ENCODE results near the gene CETN3.

CETN3 gene

GRCh38 chr5:90342576-90342975, 67.0 kb downstream of the CETN3 start:
- Histone ChIP-seq H3K4me1 (ENCODE audit: control insufficient read depth in 1 of 2, insufficient read depth in 2 of 2, low read length in 2 of 2) (no peaks in the 10 kb centered on the region), H3K4me3 (ENCODE audit: low read depth in 1 of 2, low read length in 2 of 2) (no peak overlapping the region), H3K36me3 (ENCODE audit: control insufficient read depth in 1 of 2, insufficient read depth in 2 of 2, low read length in 2 of 2) (no peaks in the 10 kb centered on the region), H3K9me3 (ENCODE audit: control insufficient read depth in 1 of 2, low read length in 2 of 2) (no peaks in the 10 kb centered on the region), H3K9ac (ENCODE audit: low read depth in 1 of 2, low read length in 2 of 2) (no peak overlapping the region), H3K27me3 (ENCODE audit: control insufficient read depth in 1 of 2, insufficient read depth in 2 of 2, low read length in 2 of 2) (no peaks in the 10 kb centered on the region), H3K27ac (ENCODE audit: low read depth, low read length) (no peak overlapping the region)
